ENCODE data around the gene NT5C3B. TPM values are rescaled to one million over a fixed set of nuclear protein-coding genes. Genes with fewer than 3 reads are reported as not detected.

NT5C3B gene
- total and polyA plus RNA-seq, 5 experiments from 2014 or later, result 38.4 to 64.7 (median 51.3) TPM

Other genes with a start within 250 kb of the NT5C3B start
- not detected for gene KRT14, start 249.3 kb downstream of the NT5C3B start, total RNA-seq
- not detected for gene KRT14, start 249.3 kb downstream of the NT5C3B start, polyA plus RNA-seq
- gene KRT16, start 223.5 kb downstream of the NT5C3B start, total RNA-seq, result not detected
- gene KRT16, start 223.5 kb downstream of the NT5C3B start, polyA plus RNA-seq, result not detected
- gene KRT17, start 211.7 kb downstream of the NT5C3B start, total RNA-seq, result not detected
- gene KRT17, start 211.7 kb downstream of the NT5C3B start, polyA plus RNA-seq, result not detected
- 1,000 to 10,000 TPM; 1,007 to 1,051 TPM for gene EIF1, start 147.3 kb downstream of the NT5C3B start, total RNA-seq
- 1,000 to 10,000 TPM; 1,100 to 1,335 (median 1,160) TPM for gene EIF1, start 147.3 kb downstream of the NT5C3B start, polyA plus RNA-seq
- not detected for gene GAST, start 123.9 kb downstream of the NT5C3B start, total RNA-seq
- gene GAST, start 123.9 kb downstream of the NT5C3B start, polyA plus RNA-seq, result not detected
- under 1 TPM in 1 of 2 experiments, not detected in 1; 0.11 TPM for gene HAP1, start 101.6 kb downstream of the NT5C3B start, total RNA-seq
- not detected for gene HAP1, start 101.6 kb downstream of the NT5C3B start, polyA plus RNA-seq
- gene JUP, start 49.5 kb downstream of the NT5C3B start, total RNA-seq, result 1 to 10 TPM; 4.0 to 4.7 TPM
- gene JUP, start 49.5 kb downstream of the NT5C3B start, polyA plus RNA-seq, result under 1 TPM; 0.14 to 0.55 (median 0.30) TPM
- 1 to 10 TPM; 4.4 to 6.0 TPM for gene P3H4, start 24.3 kb downstream of the NT5C3B start, total RNA-seq
- gene P3H4, start 24.3 kb downstream of the NT5C3B start, polyA plus RNA-seq, result 1 to 10 TPM; 4.0 to 6.2 (median 5.8) TPM
- not detected for gene FKBP10, start 23.2 kb downstream of the NT5C3B start, total RNA-seq
- gene FKBP10, start 23.2 kb downstream of the NT5C3B start, polyA plus RNA-seq, result not detected
- gene KLHL10, start 1.6 kb upstream of the NT5C3B start, total RNA-seq, result not detected
- gene KLHL10, start 1.6 kb upstream of the NT5C3B start, polyA plus RNA-seq, result under 1 TPM in 1 of 3 donors, not detected in 2; 0.09 TPM
- 10 to 100 TPM; 21.6 to 22.6 TPM for gene KLHL11, start 29.2 kb upstream of the NT5C3B start, total RNA-seq
- gene KLHL11, start 29.2 kb upstream of the NT5C3B start, polyA plus RNA-seq, result 1 to 10 TPM; 5.0 to 6.3 (median 5.4) TPM
- gene ACLY, start 82.7 kb upstream of the NT5C3B start, total RNA-seq, result 10 to 100 TPM; 69.9 to 79.3 TPM
- 10 to 100 TPM; 42.7 to 61.3 (median 50.1) TPM for gene ACLY, start 82.7 kb upstream of the NT5C3B start, polyA plus RNA-seq
- gene ODAD4, start 94.4 kb upstream of the NT5C3B start, total RNA-seq, result not detected
- under 1 TPM in 2 of 3 donors, not detected in 1; 0.08 to 0.09 TPM for gene ODAD4, start 94.4 kb upstream of the NT5C3B start, polyA plus RNA-seq
- 10 to 100 TPM; 30.6 to 34.1 TPM for gene CNP, start 130.6 kb upstream of the NT5C3B start, total RNA-seq
- gene CNP, start 130.6 kb upstream of the NT5C3B start, polyA plus RNA-seq, result 10 to 100 TPM; 27.0 to 33.6 (median 27.5) TPM
- 100 to 1,000 TPM; 118 to 129 TPM for gene DNAJC7, start 181.2 kb upstream of the NT5C3B start, total RNA-seq
- gene DNAJC7, start 181.2 kb upstream of the NT5C3B start, polyA plus RNA-seq, result 10 to 100 TPM; 63.6 to 70.1 (median 66.2) TPM
- 10 to 100 TPM; 19.1 to 19.2 TPM for gene NKIRAS2, start 183.9 kb upstream of the NT5C3B start, total RNA-seq
- gene NKIRAS2, start 183.9 kb upstream of the NT5C3B start, polyA plus RNA-seq, result 10 to 100 TPM; 20.5 to 30.2 (median 21.9) TPM
- under 1 TPM; 0.52 to 0.94 TPM for gene C17orf113, start 214.4 kb upstream of the NT5C3B start, total RNA-seq
- gene C17orf113, start 214.4 kb upstream of the NT5C3B start, polyA plus RNA-seq, result under 1 TPM; 0.09 to 0.33 (median 0.13) TPM